Panc1 (cell line): ENCODE measurements around the gene TBC1D22B. TPM values are rescaled to one million over a fixed set of nuclear protein-coding genes. Genes with fewer than 3 reads are reported as not detected.

Experiments used
- ATAC-seq: fragments of 200-7000 bp; cut with Tn5 transposase; 2 replicates; pipeline ENCODE4 v1.9.1; 2020; ENCODE audit warnings: mild to moderate bottlenecking, moderate library complexity
- BruUV-seq: library from RNA; stranded (reverse); fragments of 400-500 nt; replicated peaks from 2 replicates; lab custom pipeline; 2021; lab: Mats Ljungman, UMichigan
- CTCF ChIA-PET: fragments of 300-600 bp; sonication (Branson Sonifier 250); formaldehyde crosslinking; loops from one replicate; lab custom pipeline; 2022; ENCODE audit warnings: antibody characterized with exemption; lab: Charles Lee
- POLR2A ChIA-PET: fragments of 300-600 bp; sonication (Branson Sonifier 250); formaldehyde crosslinking; loops from one replicate; lab custom pipeline; 2022; ENCODE audit warnings: antibody characterized with exemption; lab: Charles Lee
- DNase-seq: peaks from one replicate; pipeline ENCODE4 v3.0.0-alpha.2; 2010; ENCODE audit warnings: low read depth, low spot score
- H3K27ac ChIP-seq: 2 replicates; pipeline ENCODE4 v1.5.1; 2011; ENCODE audit warnings: mild to moderate bottlenecking, low read length, inconsistent platforms
- H3K27me3 ChIP-seq: fragments of 200-500 bp; sonication (Bioruptor generic); 2 replicates; pipeline ENCODE4 v1.6.0; 2014; ENCODE audit warnings: low read length, inconsistent platforms; ENCODE audit not compliant: control insufficient read depth, insufficient read depth
- H3K36me3 ChIP-seq: fragments of 200-500 bp; sonication (Bioruptor generic); 2 replicates; pipeline ENCODE4 v1.5.1; 2014; ENCODE audit warnings: inconsistent platforms, mild to moderate bottlenecking, low read length, moderate library complexity; ENCODE audit not compliant: control insufficient read depth, insufficient read depth
- H3K4me1 ChIP-seq: 2 replicates; pipeline ENCODE4 v1.5.1; 2011; ENCODE audit warnings: inconsistent platforms, mild to moderate bottlenecking, low read length, moderate library complexity; ENCODE audit not compliant: control insufficient read depth, insufficient read depth
- H3K4me3 ChIP-seq, 2 experiments: 2 replicates each; pipeline ENCODE4 v1.5.1; 2011 to 2012; ENCODE audit warnings: low read depth in 2 of 2, low read length in 2 of 2, mild to moderate bottlenecking in 2 of 2, inconsistent platforms in 1 of 2, moderate library complexity in 1 of 2
- H3K9me3 ChIP-seq: fragments of 200-500 bp; sonication (Bioruptor generic); 2 replicates; pipeline ENCODE4 v1.5.1; 2014; ENCODE audit warnings: low read depth, mild to moderate bottlenecking, inconsistent platforms, low read length, moderate library complexity; ENCODE audit not compliant: control insufficient read depth, insufficient read depth
- POLR2AphosphoS5 ChIP-seq: IDR thresholded peaks from 2 replicates; pipeline ENCODE4 v1.6.1; 2012; ENCODE audit warnings: mild to moderate bottlenecking, low read depth, low read length, moderate library complexity
- SIN3A ChIP-seq: IDR thresholded peaks from 2 replicates; pipeline ENCODE4 v1.6.1; 2012; ENCODE audit warnings: low read depth, mild to moderate bottlenecking, low read length, moderate library complexity, borderline replicate concordance; ENCODE audit not compliant: insufficient read depth
- TCF7L2 ChIP-seq: IDR thresholded peaks from 2 replicates; pipeline ENCODE4 v1.6.1; 2011; ENCODE audit warnings: mild to moderate bottlenecking, low read depth, low read length, inconsistent platforms
- in situ Hi-C: cut with HindIII; loops from 2 replicates; pipeline ENCODE4 v1.10.0; 2016; ENCODE audit warnings: low sequenced_read_pairs, low pct_unique_long_range_greater_than_20kb
- intact Hi-C: fragments of 100-400 bp; cut with micrococcal nuclease; formaldehyde crosslinking; loops from one replicate; pipeline ENCODE4 v1.10.0; 2022; ENCODE audit not compliant: unreplicated experiment
- total RNA-seq: library from RNA; stranded (reverse); gene quantifications from one replicate; pipeline ENCODE4 v1.2.1, GENCODE V29; 2021; ENCODE audit not compliant: unreplicated experiment
- TF ChIP-seq, protein P1 (sequence below): fragments of 450-650 bp; IDR thresholded peaks from 2 replicates; pipeline ENCODE4 v1.5.1; 2017; ENCODE audit warnings: mild to moderate bottlenecking
- TF ChIP-seq, protein P2 (sequence below), 2 experiments: IDR thresholded peaks; 2 replicates each; pipeline ENCODE4 v1.6.1; 2011 to 2012; ENCODE audit warnings: low read depth in 2 of 2, control low read depth in 1 of 2, low read length in 1 of 2, mild to moderate bottlenecking in 1 of 2, moderate library complexity in 1 of 2; ENCODE audit not compliant: insufficient read depth in 1 of 2

TBC1D22B gene
- total RNA-seq, 1 experiment from 2014 or later, result 13.0 TPM

DNA sequence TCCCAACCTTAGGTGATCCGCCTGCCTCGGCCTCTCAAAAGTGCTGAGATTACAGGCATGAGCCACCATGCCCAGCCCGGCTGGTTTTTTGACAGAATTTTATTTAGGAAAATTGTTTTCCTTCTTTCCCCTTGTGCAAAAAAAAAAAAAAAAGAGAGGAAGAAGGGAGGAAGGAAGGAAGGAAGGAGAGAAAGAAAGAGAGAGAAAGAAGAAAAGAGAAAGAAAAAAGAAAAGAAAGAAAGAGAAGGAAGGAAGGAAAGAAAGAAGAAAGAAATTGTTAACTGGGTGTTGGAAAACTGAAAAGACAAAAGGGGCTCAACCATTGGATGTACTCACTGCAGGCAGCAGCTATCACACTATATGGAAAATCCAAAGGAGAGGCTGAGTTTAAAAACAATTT, 94.8 kb downstream of the TBC1D22B start:
- ChIA-PET CTCF (no interaction called here), POLR2A (no interaction called here)
- no peak overlapping the region for H3K27ac ChIP-seq
- peaks cover 6% of the 10 kb centered on the region for H3K4me1 ChIP-seq
- ATAC-seq (no peak), DNase-seq (no peak)
- intact Hi-C loops (no loop called here), in situ Hi-C loops (no loop called here)
- no peaks in the 10 kb centered on the region for H3K9me3 ChIP-seq
- no TSS peak for BruUV-seq
- H3K36me3 ChIP-seq, result no peaks in the 10 kb centered on the region; the same call in 1 of the 2 replicates
- H3K27me3 ChIP-seq, result no peaks in the 10 kb centered on the region
- H3K4me3 ChIP-seq, result no peak overlapping the region
- TF ChIP-seq TCF7L2, result no peak
- TF ChIP-seq, protein P1, sequence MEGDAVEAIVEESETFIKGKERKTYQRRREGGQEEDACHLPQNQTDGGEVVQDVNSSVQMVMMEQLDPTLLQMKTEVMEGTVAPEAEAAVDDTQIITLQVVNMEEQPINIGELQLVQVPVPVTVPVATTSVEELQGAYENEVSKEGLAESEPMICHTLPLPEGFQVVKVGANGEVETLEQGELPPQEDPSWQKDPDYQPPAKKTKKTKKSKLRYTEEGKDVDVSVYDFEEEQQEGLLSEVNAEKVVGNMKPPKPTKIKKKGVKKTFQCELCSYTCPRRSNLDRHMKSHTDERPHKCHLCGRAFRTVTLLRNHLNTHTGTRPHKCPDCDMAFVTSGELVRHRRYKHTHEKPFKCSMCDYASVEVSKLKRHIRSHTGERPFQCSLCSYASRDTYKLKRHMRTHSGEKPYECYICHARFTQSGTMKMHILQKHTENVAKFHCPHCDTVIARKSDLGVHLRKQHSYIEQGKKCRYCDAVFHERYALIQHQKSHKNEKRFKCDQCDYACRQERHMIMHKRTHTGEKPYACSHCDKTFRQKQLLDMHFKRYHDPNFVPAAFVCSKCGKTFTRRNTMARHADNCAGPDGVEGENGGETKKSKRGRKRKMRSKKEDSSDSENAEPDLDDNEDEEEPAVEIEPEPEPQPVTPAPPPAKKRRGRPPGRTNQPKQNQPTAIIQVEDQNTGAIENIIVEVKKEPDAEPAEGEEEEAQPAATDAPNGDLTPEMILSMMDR, result no peak
- TF ChIP-seq SIN3A, result no peak
- TF ChIP-seq, protein P2, sequence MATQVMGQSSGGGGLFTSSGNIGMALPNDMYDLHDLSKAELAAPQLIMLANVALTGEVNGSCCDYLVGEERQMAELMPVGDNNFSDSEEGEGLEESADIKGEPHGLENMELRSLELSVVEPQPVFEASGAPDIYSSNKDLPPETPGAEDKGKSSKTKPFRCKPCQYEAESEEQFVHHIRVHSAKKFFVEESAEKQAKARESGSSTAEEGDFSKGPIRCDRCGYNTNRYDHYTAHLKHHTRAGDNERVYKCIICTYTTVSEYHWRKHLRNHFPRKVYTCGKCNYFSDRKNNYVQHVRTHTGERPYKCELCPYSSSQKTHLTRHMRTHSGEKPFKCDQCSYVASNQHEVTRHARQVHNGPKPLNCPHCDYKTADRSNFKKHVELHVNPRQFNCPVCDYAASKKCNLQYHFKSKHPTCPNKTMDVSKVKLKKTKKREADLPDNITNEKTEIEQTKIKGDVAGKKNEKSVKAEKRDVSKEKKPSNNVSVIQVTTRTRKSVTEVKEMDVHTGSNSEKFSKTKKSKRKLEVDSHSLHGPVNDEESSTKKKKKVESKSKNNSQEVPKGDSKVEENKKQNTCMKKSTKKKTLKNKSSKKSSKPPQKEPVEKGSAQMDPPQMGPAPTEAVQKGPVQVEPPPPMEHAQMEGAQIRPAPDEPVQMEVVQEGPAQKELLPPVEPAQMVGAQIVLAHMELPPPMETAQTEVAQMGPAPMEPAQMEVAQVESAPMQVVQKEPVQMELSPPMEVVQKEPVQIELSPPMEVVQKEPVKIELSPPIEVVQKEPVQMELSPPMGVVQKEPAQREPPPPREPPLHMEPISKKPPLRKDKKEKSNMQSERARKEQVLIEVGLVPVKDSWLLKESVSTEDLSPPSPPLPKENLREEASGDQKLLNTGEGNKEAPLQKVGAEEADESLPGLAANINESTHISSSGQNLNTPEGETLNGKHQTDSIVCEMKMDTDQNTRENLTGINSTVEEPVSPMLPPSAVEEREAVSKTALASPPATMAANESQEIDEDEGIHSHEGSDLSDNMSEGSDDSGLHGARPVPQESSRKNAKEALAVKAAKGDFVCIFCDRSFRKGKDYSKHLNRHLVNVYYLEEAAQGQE (IDR thresholded peaks at IDR 0.05; ENCODE audit: insufficient read depth in 1 of 2, low read depth in 2 of 2, low read length in 1 of 2), result no peak
- TF ChIP-seq POLR2AphosphoS5, result no peak

DNA sequence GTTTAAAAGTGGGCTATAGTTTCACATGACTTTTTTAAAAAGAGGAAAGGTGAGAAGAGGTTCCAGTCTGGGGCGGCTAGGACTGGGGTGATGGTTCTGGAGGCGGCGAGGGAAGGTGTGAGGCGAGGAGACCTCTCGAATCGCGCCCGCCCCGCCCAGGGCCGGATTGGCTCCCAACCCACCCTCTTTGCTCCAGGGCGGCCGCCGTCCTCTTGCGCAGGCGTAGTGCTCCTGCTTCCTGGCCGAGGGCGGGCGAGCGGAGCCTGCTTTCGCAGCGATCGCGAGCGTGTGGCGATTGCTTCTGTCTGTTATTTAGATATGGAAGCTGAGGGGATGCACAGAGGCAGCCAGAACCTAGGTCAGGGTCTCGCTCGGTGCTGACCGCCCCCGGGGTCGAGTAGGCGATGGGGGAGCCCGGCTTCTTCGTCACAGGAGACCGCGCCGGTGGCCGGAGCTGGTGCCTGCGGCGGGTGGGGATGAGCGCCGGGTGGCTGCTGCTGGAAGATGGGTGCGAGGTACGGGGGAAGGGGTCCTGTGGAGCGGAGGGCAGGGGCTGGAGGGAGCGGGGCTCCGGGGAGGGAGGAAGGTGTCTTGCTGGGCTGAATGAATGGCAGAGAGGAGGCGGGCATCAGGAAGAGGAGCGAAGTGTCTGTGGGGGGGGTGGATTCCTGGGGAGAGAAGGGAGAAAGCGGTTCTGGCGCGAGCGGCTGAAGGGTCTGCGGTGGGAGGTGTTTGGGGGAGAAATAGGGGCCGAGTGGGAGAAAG, 96.4 kb downstream of the TBC1D22B start, which contains the start of gene RNF8:
RNF8 (plus strand) TSS at position 223 of the 765 bp plus-strand sequence; CDS start at position 405, 182 bp downstream.
- in situ Hi-C loops, result no loop called here
- ATAC-seq (peak; percentile 99), DNase-seq (peak; percentile 51)
- ChIA-PET CTCF (interaction anchor here (0.7 kb wide), 2 partner anchors 13 to 322 kb away, joined by 3 to 4 read pairs; no protein-coding TSS in a partner anchor), POLR2A (interaction anchor here (0.6 to 0.7 kb wide), 2 partner anchors 12 to 82 kb away, joined by 3 to 5 read pairs; no protein-coding TSS in a partner anchor)
- peak within 1 kb of the TSS; percentile 83 for H3K27ac ChIP-seq
- H3K4me3 ChIP-seq, result peak within 1 kb of the TSS; percentile 87 to 88
- BruUV-seq, result no TSS peak
- H3K9me3 ChIP-seq, result no peaks in the 10 kb centered on the region
- intact Hi-C loops, result no loop called here
- TF ChIP-seq POLR2AphosphoS5 (peak; percentile 75; the same call in 1 of the 2 replicates), TCF7L2 (0 out of 2 replicates have a peak, but pooled peaks have one; percentile 21), SIN3A (0 out of 2 replicates have a peak, but pooled peaks have one; percentile 45)
- TF ChIP-seq, protein P1, result no peak
- TF ChIP-seq, protein P2 (IDR thresholded peaks at IDR 0.05; ENCODE audit: insufficient read depth in 1 of 2, low read depth in 2 of 2, low read length in 1 of 2), result no peak
- no peaks in the 10 kb centered on the region for H3K27me3 ChIP-seq
- no peaks in the 10 kb centered on the region; the same call in 1 of the 2 replicates for H3K36me3 ChIP-seq
- peaks cover 6% of the 10 kb centered on the region for H3K4me1 ChIP-seq
